NB4 (cell line): ENCODE data around the gene CGNL1.

Source experiments
- CTCF ChIP-seq: IDR thresholded peaks from one replicate; pipeline ENCODE4 v1.5.1; 2012; ENCODE audit warnings: low read depth, low read length
- MYC ChIP-seq: IDR thresholded peaks from 2 replicates; pipeline ENCODE4 v1.6.1; 2011; ENCODE audit warnings: low read depth, low read length
- POLR2A ChIP-seq: IDR thresholded peaks from 2 replicates; pipeline ENCODE4 v1.6.1; 2011; ENCODE audit warnings: mild to moderate bottlenecking; ENCODE audit not compliant: insufficient read length; ENCODE audit errors: extremely low read depth

GRCh38 chr15:57573151-57573550 lies 196.8 kb downstream of the CGNL1 start:
- TF ChIP-seq CTCF, result no peak
- TF ChIP-seq POLR2A, result no peak
- no peak for TF ChIP-seq MYC
